Skeletal muscle tissue (tissue), 4 donors: ENCODE measurements around the gene SLC25A41. TPM values are rescaled to one million over a fixed set of nuclear protein-coding genes. Genes with fewer than 3 reads are reported as not detected.

ENCODE experiments used
- H3K27ac ChIP-seq: one replicate; pipeline ENCODE4 v1.7.0; 2013; ENCODE audit warnings: mild to moderate bottlenecking, low read depth, low read length, inconsistent platforms
- H3K27me3 ChIP-seq, 3 donors: one replicate each; pipeline ENCODE4 v1.7.0; 2013; ENCODE audit warnings: low read length in 3 of 3; ENCODE audit not compliant: control insufficient read depth in 3 of 3, insufficient read depth in 3 of 3
- H3K36me3 ChIP-seq, 3 donors: one replicate each; pipeline ENCODE4 v1.7.0; 2013; ENCODE audit warnings: low read length in 3 of 3; ENCODE audit not compliant: control insufficient read depth in 3 of 3, insufficient read depth in 3 of 3
- H3K4me1 ChIP-seq, 3 donors: one replicate each; pipeline ENCODE4 v1.7.0; 2013; ENCODE audit warnings: low read length in 3 of 3, mild to moderate bottlenecking in 3 of 3; ENCODE audit not compliant: control insufficient read depth in 3 of 3, insufficient read depth in 3 of 3
- H3K4me3 ChIP-seq, 3 donors: one replicate each; pipeline ENCODE4 v1.7.0; 2013; ENCODE audit warnings: low read length in 3 of 3
- H3K9ac ChIP-seq, 3 donors: one replicate each; pipeline ENCODE4 v1.7.0; 2013; ENCODE audit warnings: low read length in 3 of 3, mild to moderate bottlenecking in 3 of 3, moderate library complexity in 2 of 3, low read depth in 1 of 3
- H3K9me3 ChIP-seq, 3 donors: one replicate each; pipeline ENCODE4 v1.7.0; 2013; ENCODE audit warnings: low read length in 3 of 3; ENCODE audit not compliant: control insufficient read depth in 3 of 3
- total RNA-seq: library from RNA; depleted of rRNA; stranded (reverse); fragments of >200 nt; gene quantifications from one replicate; pipeline ENCODE4 v1.2.3, GENCODE V29; 2014
- donor health status: Osteomylitis.

The SLC25A41 gene
- 0.52 TPM for total RNA-seq

DNA sequence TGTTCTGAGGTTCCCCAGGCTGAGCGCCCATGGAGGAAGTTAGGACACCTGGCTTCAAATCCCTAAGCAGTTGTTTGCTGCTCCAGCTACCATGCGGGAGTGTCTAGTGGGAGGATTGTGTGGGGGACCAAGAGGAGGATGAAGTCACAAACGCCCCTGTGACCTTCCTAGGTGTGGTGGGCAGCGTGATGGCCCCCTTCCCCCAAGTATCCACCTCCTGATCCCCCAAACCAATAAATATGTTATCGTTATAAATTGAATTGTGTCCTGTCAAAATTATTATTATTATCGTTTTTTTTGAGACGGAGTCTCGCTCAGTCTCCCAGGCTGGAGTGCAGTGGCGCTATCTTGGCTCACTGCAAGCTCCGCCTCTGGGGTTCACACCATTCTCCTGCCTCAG lies at the start of gene SLC25A41:
TSS of gene SLC25A41 (minus strand) at position 101 of the 400 bp plus-strand sequence. CDS start at position 31, 70 bp downstream.
- H3K4me1 ChIP-seq, result no peaks in the 10 kb centered on the region
- H3K9me3 ChIP-seq, result no peaks in the 10 kb centered on the region
- no peak within 1 kb of the TSS for H3K4me3 ChIP-seq
- no peak within 1 kb of the TSS for H3K27ac ChIP-seq
- no peaks in the 10 kb centered on the region for H3K36me3 ChIP-seq
- H3K9ac ChIP-seq, result no peak within 1 kb of the TSS
- peaks cover 0 to 16% (median 0%) of the 10 kb centered on the region in 3 donors for H3K27me3 ChIP-seq

DNA sequence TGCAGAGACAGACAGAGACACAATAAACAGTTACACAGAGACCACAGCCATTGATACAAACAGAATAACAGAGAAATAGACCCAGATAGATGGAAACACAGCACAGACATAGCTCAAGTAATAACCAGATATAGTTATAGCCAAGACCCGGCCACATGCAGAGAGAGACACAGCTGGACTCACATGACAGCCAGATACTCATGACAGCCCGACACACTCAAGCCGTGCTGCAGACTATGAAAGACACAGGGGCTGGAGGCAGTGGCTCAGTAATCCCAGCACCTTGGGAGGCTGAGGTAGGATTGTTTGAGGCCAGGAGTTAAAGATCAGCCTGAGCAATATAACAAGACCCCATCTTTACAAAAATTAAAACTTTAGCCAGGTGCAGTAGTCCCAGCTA lies 49.7 kb upstream of the SLC25A41 start:
- Histone ChIP-seq H3K9me3 (no peaks in the 10 kb centered on the region), H3K9ac (no peak overlapping the region), H3K27ac (no peak overlapping the region), H3K4me3 (no peak overlapping the region), H3K4me1 (no peaks in the 10 kb centered on the region), H3K36me3 (no peaks in the 10 kb centered on the region), H3K27me3 (peaks cover 18 to 24% (median 20%) of the 10 kb centered on the region in 3 donors)

DNA sequence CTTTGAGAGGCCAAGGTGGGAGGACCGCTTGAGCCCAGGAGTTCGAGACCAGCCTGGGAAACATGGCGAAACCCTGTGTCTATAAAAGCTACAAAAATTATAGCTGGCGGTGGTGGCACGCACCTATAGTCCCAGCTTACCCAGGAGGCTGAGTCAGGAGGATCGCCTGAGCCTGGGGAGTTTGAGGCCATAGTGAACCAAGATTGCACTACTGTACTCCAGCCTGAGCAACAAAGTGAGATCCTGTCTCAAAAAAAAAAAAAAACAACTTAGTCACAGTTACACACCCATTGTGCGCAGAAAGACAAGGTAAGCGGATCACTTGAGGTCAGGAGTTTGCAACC lies 48.8 kb upstream of the SLC25A41 start:
- Histone ChIP-seq H3K9ac (no peak overlapping the region), H3K4me1 (no peaks in the 10 kb centered on the region), H3K4me3 (no peak overlapping the region), H3K27me3 (peaks cover 18 to 24% (median 20%) of the 10 kb centered on the region in 3 donors), H3K36me3 (no peaks in the 10 kb centered on the region), H3K27ac (no peak overlapping the region), H3K9me3 (no peaks in the 10 kb centered on the region)

DNA sequence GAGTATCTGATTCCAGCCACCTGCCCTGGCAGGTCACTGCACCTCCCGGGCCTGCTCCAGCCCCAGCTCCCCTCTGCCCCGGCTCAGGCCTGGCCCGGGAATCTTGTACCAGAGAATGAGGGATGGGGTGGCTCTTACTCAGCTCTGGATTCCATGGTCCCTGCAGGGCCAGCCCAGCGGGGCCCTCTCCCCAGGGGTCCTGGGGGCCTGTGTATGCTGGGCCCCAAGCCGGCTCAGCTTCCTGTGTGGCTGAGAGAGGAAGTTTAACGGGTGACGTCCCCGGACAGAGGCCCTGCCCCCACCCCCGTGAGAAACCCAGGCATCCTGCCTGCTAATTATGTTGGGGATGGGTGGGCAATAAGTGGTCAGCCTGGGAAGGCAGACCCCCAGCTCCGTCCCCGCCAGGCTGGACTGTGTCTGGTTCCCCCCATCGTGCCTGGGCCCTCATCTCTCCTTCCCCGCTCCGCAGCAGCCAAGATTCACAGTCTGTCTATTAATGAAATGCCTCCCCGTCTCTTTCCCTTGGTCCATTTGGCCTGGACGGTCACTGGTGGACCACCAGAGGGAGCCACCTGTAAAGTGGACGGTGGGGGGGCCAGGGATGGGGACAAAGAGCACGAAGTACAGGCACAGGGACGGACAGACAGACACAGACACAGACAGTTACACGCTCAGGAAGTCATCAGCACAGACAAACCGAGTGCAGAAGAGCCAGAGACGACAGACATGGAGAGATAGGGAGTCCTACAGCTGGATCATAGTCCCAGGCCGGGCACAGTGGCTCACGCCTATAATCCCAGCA lies 48.2 kb upstream of the SLC25A41 start, which contains the start of gene DENND1C:
TSS of gene DENND1C (minus strand) at position 247 of the 802 bp plus-strand sequence. CDS start at position 155, 92 bp downstream.
- Histone ChIP-seq H3K9ac (peak within 1 kb of the TSS in 1 of 3 donors; percentile 38), H3K27me3 (peaks cover 24 to 29% (median 24%) of the 10 kb centered on the region in 3 donors), H3K9me3 (no peaks in the 10 kb centered on the region), H3K4me3 (peak within 1 kb of the TSS in 1 of 3 donors; percentile 19), H3K4me1 (no peaks in the 10 kb centered on the region), H3K36me3 (no peaks in the 10 kb centered on the region), H3K27ac (no peak within 1 kb of the TSS)

DNA sequence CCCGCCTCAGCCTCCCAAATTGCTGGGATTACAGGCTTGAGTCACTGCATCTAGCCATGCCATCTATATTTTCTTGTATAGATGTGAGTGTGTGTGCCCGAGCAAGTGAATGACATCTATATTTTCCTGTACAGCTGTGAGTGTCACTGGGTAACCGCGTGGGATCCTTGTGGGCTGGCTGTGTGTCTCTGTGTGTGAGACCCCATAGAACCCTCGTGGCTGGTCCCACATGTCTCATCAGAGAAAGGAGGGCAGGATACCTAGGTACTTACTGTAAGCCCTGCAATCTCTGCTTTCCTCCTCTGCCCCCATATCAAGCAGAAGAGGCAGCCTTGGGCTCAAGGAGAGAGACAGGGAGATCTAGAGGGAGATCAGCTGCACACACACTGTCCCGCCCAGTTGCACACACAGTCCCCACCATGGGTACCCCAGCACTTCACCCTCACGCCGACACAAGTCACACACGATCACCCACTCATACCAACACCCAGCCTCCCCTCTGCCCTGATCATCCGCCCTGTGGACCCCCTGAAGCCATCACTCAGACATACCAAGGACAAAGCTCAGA lies 47.4 kb upstream of the SLC25A41 start:
- Histone ChIP-seq H3K27me3 (peaks cover 31 to 37% (median 31%) of the 10 kb centered on the region in 3 donors), H3K27ac (no peak overlapping the region), H3K9me3 (no peaks in the 10 kb centered on the region), H3K9ac (peak overlapping the region in 1 of 3 donors; percentile 38), H3K4me3 (peak overlapping the region in 1 of 3 donors; percentile 19), H3K4me1 (peaks cover 0 to 4% (median 2%) of the 10 kb centered on the region in 3 donors), H3K36me3 (no peaks in the 10 kb centered on the region)

DNA sequence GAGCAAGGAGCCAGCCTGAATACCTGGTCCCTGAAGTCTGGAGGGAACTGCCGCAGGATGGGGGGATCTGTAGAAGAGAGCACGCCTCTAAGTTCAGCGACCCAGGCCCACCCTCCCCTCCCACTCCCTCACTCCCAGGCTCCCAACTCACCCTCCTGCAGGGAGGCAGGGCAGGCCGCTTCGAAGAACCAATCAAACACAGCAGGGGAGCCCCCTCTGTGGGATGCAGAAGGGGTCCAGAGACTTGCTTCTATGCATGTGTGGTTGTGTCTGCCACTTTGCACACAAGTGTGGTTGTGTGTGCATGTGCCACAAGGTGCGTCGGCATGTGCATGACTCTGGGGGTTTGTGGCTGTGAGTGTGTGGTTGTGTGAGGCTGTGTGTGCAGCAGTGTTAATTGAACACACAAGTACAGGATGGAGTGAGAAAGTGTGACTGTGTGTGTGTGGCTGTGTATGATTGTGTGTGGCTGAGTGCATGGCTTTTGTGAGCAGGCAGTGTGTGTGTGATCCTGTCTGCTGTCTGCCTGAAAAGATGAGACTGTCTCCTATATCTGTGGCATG lies 46.4 kb upstream of the SLC25A41 start:
- Histone ChIP-seq H3K9me3 (no peaks in the 10 kb centered on the region), H3K27ac (no peak overlapping the region), H3K36me3 (no peaks in the 10 kb centered on the region), H3K9ac (no peak overlapping the region), H3K27me3 (peaks cover 41 to 47% (median 42%) of the 10 kb centered on the region in 3 donors), H3K4me3 (no peak overlapping the region), H3K4me1 (peaks cover 0 to 5% (median 4%) of the 10 kb centered on the region in 3 donors)

DNA sequence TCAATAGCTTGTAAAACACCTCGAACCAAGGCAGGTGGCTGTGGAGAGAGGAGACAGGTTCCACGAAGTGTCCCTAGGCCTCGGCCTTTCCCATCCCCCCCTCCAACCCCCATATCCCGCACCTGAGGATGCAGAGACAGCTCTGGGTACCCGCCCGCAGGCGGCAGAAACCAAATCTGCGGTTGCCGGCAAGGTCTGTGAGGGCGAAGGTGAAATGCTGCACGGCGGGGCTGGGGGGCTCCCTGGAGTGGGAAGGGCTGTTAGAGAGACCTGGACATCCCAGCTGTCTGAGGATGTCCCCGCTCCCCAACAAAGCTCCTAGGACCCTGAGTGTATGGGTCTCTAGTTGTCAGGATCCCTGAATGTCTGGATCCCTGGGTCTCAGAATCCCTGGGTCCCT lies 45.3 kb upstream of the SLC25A41 start:
- Histone ChIP-seq H3K27me3 (peaks cover 46 to 49% (median 47%) of the 10 kb centered on the region in 3 donors), H3K27ac (no peak overlapping the region), H3K4me3 (no peak overlapping the region), H3K9me3 (no peaks in the 10 kb centered on the region), H3K9ac (no peak overlapping the region), H3K36me3 (no peaks in the 10 kb centered on the region), H3K4me1 (peaks cover 0 to 5% (median 4%) of the 10 kb centered on the region in 3 donors)

DNA sequence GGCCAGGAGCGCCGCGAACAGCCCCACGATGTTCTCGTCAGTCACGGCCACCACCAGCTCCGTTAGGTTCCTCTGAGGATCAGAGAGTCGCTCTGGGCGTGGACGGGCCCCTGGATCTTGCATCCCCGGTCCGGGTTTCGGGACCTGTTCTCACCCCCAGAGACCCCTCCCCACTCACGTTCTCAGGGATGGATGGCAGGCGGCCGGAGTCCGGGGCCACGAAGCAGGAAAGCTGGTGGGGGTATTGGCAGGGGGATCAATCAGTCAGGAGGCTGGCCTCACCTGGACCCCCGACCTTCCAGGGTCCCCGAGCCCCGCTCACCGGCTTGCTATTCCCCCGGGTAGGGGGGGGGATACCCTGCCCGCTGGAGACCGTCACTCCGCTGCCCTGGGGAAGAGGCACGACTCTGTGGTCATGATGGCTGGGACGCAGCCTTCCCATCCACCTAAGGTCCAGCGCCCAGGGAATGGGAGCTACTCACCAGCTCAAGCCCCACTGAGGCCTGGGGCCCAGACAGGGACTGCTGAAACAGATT lies 43.4 kb upstream of the SLC25A41 start:
- Histone ChIP-seq H3K4me1 (peaks cover 0 to 5% (median 4%) of the 10 kb centered on the region in 3 donors), H3K4me3 (no peak overlapping the region), H3K36me3 (no peaks in the 10 kb centered on the region), H3K9ac (no peak overlapping the region), H3K9me3 (no peaks in the 10 kb centered on the region), H3K27ac (no peak overlapping the region), H3K27me3 (peaks cover 36 to 49% (median 46%) of the 10 kb centered on the region in 3 donors)

DNA sequence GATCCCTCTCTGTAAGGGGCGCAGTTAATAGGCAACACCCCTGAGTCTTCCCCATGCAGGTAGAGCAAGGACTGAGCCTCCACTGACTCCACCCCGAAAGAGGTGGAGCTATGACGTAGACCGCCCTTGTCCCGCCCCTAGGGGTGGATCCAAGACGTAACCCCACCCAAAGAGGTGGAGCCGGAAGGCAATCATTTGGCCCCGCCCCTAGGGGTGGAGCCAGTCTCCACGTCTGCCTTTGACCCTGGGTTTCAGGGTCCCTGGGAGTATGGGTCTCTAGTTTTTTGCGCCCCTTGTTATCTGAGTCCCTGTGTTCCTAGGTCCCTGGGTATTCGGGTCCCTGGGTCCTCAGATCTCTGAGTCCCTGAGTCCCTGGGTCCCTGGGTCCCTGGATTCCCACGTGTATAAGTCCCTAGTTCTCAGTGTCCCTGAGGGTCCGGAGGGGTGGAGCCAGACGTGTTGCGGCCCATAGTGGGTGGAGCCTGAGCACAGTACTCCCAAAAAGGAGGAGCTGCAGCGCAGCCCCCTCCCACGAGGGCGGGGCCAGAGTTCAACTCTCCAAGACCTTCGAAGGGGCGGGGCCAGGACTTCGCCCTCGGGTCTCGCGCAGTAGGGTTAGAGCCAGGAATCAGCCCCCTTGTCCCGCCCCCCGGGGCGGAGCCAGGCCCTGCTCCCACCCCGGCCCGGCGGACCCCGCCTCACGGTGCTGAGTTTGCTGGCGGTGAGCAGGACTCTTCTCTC lies 42.8 kb upstream of the SLC25A41 start:
- no peak overlapping the region for H3K4me3 ChIP-seq
- H3K27me3 ChIP-seq, result peaks cover 34 to 47% (median 46%) of the 10 kb centered on the region in 3 donors

More for the DNA sequence above, 42.8 kb upstream of the SLC25A41 start:
- H3K9me3 ChIP-seq, result no peaks in the 10 kb centered on the region
- H3K4me1 ChIP-seq, result peaks cover 0 to 5% (median 4%) of the 10 kb centered on the region in 3 donors
- no peaks in the 10 kb centered on the region for H3K36me3 ChIP-seq
- H3K27ac ChIP-seq, result no peak overlapping the region
- H3K9ac ChIP-seq, result no peak overlapping the region
